Measurements from ENCODE around the gene PLXDC2.
"Not testable (repeated sequence)": the region's sequence is repeated elsewhere in the genome, so short reads cannot be mapped to it uniquely, and the experiment has no call there.

The PLXDC2 gene

DNA sequence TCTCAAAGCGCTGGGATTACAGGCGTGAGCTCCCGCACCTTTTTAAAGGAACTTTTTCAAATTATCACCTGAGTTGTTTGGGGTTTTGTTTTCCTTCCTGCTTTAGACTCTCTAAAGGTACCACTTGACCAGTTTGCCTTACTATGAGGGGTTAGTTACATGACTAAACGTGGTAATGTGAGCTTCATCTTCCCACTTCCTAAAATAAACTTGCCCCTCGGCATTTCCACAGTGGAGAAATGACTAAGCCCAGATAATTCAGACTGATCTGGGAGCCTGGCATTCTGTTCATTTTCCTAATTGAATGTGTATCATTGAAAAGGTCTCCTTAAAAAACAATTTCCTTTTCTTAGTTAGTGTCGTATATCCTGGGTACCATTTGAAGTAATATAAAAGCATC lies 163.4 kb downstream of the PLXDC2 start:
- DNase-seq (ENCODE audit: low spot score) = no peak

DNA sequence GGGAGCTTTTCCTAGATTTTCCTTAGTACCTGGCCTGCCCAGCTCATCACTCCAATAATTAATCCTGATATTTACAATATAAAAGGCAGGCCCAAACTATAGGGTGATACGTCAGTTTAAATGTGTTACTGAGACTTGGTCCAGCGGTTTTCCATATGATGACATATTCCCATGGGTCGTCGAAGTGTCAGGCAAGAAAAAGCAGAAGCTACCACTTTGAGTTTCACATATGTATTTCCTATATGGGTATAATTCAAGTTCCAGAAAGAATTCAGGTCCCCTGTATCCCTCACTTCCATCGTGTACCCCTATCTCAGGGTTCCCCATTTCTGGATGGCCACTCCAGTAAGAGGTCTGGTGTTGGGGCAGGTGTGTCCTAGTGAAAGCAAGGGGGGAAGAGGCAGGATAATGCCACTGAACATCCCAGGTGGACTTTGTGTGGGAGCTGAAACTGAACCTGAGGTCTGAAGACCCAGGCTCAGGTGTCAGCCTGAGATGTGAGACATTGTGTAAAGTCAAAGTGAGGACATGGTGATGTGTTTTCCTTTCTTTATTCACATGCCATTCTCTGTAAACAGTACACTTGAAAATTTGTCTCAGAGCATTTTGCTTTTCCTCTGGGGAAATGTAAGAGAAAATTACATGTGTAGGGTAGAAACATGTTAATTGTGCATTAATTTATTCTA lies 167.8 kb downstream of the PLXDC2 start:
- DNase-seq (ENCODE audit: low spot score) = no peak

DNA sequence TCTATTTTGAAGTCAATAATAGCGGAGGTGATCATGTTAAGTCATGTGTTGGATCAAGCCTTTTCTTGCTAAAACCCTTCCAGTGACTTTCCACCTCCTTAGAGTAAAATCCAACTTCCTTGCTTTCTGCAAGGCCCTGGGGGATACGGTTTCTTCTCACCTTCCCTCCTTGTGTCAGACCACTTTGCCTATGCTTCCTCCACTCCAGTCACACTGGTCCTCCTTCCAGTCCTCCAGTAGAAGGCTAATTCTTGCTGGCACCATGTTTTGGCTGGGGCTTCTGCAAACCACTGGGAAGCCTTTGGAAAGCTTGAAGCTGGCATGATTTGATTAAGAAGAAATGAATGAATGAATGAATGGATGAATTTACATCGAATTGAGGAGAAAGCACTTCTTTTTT lies 169.5 kb downstream of the PLXDC2 start:
- no peak for DNase-seq (ENCODE audit: low spot score)

- no peak for DNase-seq (ENCODE audit: low spot score)
These were observed 170.4 kb downstream of the PLXDC2 start for GRCh38 chr10:19986591-19986990.

- DNase-seq (ENCODE audit: low spot score) = no peak
These were observed 171.7 kb downstream of the PLXDC2 start for GRCh38 chr10:19987931-19988330.

GRCh38 chr10:19993714-19994315 lies 177.6 kb downstream of the PLXDC2 start:
- no peak for DNase-seq (ENCODE audit: low spot score)

DNA sequence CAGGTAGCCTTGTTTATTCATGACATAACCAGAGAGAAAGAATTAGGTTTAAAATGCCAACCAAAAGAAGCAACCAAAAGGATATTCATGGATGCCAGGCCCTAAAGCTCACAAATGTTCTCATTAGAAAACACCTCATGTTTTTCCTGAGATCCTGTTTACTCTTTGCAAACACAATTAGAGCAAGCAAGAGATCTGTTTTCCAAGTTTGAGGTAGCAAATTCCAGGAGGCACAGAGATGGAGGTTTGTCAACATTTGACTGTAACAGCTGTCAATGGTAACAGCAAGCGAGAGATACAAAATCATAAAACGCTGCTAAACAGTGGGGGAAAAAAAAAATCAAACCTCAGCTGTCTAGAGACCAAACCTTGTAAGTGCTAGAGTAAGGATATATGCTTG lies 182.2 kb downstream of the PLXDC2 start:
- DNase-seq (ENCODE audit: low spot score) = no peak

DNA sequence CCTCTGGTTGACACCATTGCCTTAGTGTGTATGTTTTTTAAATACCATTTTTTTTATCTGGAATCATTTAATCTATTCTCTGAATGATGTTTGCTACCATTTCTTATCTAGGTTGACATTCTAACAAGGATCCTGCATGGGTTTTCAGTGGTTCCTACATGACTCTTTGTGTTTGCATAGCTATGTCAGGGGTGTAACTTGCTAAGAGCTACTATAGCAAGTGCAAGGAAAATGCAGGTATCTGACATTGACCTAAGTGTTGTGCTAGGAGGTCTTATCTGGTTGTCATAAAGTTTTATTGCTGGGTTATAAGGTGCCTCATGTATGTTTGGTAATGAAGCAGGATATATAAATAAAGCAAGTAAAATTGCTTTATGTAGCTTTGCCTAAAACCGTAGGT lies 183.2 kb downstream of the PLXDC2 start:
- DNase-seq (ENCODE audit: low spot score) = no peak

- DNase-seq (ENCODE audit: low spot score) = not testable (repeated sequence)
These were observed 185.8 kb downstream of the PLXDC2 start for GRCh38 chr10:20002026-20002425.

GRCh38 chr10:20002657-20003056 lies 186.4 kb downstream of the PLXDC2 start:
- no peak for DNase-seq (ENCODE audit: low spot score)

GRCh38 chr10:20004087-20004523 lies 187.9 kb downstream of the PLXDC2 start:
- DNase-seq (ENCODE audit: low spot score) = no peak

GRCh38 chr10:20005638-20006037 lies 189.4 kb downstream of the PLXDC2 start:
- no peak for DNase-seq (ENCODE audit: low spot score)

GRCh38 chr10:20006169-20006870 lies 190.1 kb downstream of the PLXDC2 start:
- no peak for DNase-seq (ENCODE audit: low spot score)

DNA sequence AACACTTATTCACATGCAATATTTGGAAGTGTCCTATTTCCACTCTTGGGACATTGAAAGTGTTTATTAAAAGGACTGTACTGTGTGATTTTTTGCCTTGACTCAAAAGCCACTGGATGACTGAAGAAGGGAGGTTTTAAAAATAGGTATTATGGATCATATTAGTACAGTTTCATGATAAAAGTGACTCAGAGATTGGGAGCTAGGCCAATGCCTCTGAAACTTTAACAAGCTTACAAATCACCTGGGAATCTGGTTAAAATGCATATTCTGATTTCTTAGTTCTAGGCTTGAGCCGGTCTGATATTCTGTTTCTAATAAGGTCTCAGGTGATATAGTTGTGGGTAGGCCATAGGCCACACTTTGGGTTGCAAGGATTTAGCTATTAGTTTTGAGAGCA lies 191.2 kb downstream of the PLXDC2 start:
- DNase-seq (ENCODE audit: low spot score) = no peak

GRCh38 chr10:20013991-20014750 lies 197.9 kb downstream of the PLXDC2 start:
- no peak for DNase-seq (ENCODE audit: low spot score)

GRCh38 chr10:20017961-20018360 lies 201.7 kb downstream of the PLXDC2 start:
- DNase-seq (ENCODE audit: low spot score) = no peak

DNA sequence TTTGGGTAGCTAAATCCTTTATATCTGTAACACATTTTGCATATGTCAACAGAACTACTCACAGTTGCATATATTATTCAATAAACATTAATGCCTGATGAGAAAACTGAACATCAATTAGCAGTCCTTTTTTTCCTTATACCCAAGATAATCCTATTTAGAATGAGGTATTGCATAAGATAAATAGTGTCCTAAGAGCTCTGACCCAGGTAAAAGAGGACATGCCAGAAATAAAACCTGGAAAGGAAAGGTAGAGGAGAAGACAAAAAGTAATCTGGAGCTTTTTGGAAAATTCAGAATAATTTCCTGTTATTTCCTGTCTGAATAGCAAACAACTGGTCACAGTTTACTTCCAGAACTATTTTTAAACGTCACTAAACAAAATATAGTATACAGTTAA lies 204.4 kb downstream of the PLXDC2 start:
- DNase-seq (ENCODE audit: low spot score) = no peak

DNA sequence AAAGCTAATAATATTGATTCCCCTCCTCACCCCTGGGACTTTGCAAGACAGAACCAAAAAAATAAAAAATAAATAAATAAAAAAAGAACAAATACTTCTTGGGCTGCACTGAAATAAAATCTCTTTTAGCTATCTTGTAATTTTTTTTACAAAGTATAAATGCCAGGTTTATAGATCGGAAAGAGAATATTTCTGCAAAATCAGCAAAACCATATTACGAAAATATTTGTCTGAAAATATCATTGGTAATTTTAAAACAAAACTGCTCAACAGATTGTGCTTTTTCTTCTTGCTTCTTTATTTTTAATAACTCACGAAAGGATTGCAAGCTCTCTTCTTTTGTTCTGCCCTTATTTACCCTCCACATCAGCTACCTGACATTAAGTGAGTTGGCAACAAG lies 213.3 kb downstream of the PLXDC2 start:
- DNase-seq (ENCODE audit: low spot score) = no peak

- DNase-seq (ENCODE audit: low spot score) = no peak
These were observed 217.2 kb downstream of the PLXDC2 start for GRCh38 chr10:20033476-20033875.

GRCh38 chr10:20034732-20035131 lies 218.5 kb downstream of the PLXDC2 start:
- no peak for DNase-seq (ENCODE audit: low spot score)

DNA sequence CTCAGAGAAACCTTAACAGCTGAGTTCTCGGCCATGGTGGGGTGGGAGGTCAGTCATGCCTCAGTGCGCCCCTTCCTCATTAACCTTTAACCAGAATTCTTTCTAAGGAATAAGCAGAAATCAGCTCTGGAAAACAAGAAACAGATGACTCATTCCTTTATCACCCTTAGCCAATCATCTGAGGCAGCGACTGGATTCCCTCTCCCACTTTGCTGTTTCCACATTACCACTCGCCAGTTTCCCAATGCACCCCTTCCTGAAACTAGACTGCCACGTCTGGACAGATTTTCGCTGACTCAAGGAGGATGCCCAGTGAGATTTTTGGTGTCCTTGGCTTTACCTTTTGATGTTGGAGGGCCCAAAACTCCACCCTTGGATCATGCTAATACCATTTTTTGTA lies 223.8 kb downstream of the PLXDC2 start:
- DNase-seq (ENCODE audit: low spot score) = no peak

GRCh38 chr10:20041931-20042330 lies 225.7 kb downstream of the PLXDC2 start:
- no peak for DNase-seq (ENCODE audit: low spot score)

- not testable (repeated sequence) for DNase-seq (ENCODE audit: low spot score)
These were observed 228.9 kb downstream of the PLXDC2 start for GRCh38 chr10:20045100-20045499.
